H1 (cell line): ENCODE results near the gene PARK7. TPM values are rescaled to one million over a fixed set of nuclear protein-coding genes. Genes with fewer than 3 reads are reported as not detected.

ENCODE experiments used
- CTCF ChIA-PET: fragments of 300-600 bp; sonication (Branson Sonifier 250); formaldehyde crosslinking; loops from one replicate; lab custom pipeline; 2021; ENCODE audit not compliant: partially characterized antibody; lab: Charles Lee
- POLR2A ChIA-PET: fragments of 300-600 bp; sonication (Branson Sonifier 250); formaldehyde crosslinking; loops from one replicate; lab custom pipeline; 2021; ENCODE audit warnings: inconsistent platforms; ENCODE audit not compliant: partially characterized antibody; lab: Charles Lee
- DNase-seq, 2 experiments: peaks; one replicate each; pipeline versions ENCODE4 v3.0.0 to v3.0.0-alpha.2; 2010 to 2022; ENCODE audit warnings: low spot score in 2 of 2, low read depth in 1 of 2, mixed read lengths in 1 of 2
- FAIRE-seq: peaks from 2 replicates; lab custom pipeline; 2011; peaks lifted over from hg19 to GRCh38; lab: Jason Lieb, UNC
- H2AFZ ChIP-seq: 2 replicates; pipeline ENCODE4 v1.8.1; 2012; ENCODE audit warnings: low read length, inconsistent platforms
- H2AK5ac ChIP-seq: 2 replicates; pipeline ENCODE4 v1.6.1; 2013; ENCODE audit warnings: low read depth, low read length
- H2BK120ac ChIP-seq: replicated peaks from 2 replicates; pipeline ENCODE3; 2013; ENCODE audit warnings: low read depth, low read length, inconsistent platforms
- H2BK12ac ChIP-seq: 2 replicates; pipeline ENCODE4 v1.6.1; 2013; ENCODE audit warnings: low read depth, low read length
- H2BK15ac ChIP-seq: 2 replicates; pipeline ENCODE4 v1.6.1; 2013; ENCODE audit warnings: low read length
- H2BK20ac ChIP-seq: 2 replicates; pipeline ENCODE4 v1.6.1; 2013; ENCODE audit warnings: low read length
- H2BK5ac ChIP-seq: 2 replicates; pipeline ENCODE4 v1.6.1; 2013; ENCODE audit warnings: low read depth, low read length
- H3K14ac ChIP-seq: 2 replicates; pipeline ENCODE4 v1.6.1; 2013; ENCODE audit warnings: inconsistent platforms; ENCODE audit not compliant: insufficient read length
- H3K18ac ChIP-seq: 2 replicates; pipeline ENCODE4 v1.6.1; 2013; ENCODE audit warnings: low read length; ENCODE audit errors: extremely low read depth
- H3K23ac ChIP-seq: 2 replicates; pipeline ENCODE4 v1.6.1; 2013; ENCODE audit warnings: inconsistent platforms; ENCODE audit not compliant: insufficient read length
- H3K23me2 ChIP-seq: 2 replicates; pipeline ENCODE4 v1.6.1; 2013; ENCODE audit warnings: low read depth, low read length
- H3K27ac ChIP-seq: 2 replicates; pipeline ENCODE4 v1.6.1; 2011; ENCODE audit warnings: low read depth, low read length, inconsistent platforms
- H3K27me3 ChIP-seq, 4 experiments: replicated peaks in 1 of 4; 1 replicate in 1 of 4; 2 replicates in 3 of 4; pipeline versions ENCODE4 v1.6.1 to v1.8.1; 2011 to 2013; ENCODE audit warnings: low read length in 3 of 4, mild to moderate bottlenecking in 3 of 4, inconsistent platforms in 2 of 4, mixed read lengths in 2 of 4, moderate library complexity in 1 of 4; ENCODE audit not compliant: control insufficient read depth in 3 of 4, insufficient read depth in 3 of 4; ENCODE audit errors: extremely low read depth in 1 of 4
- H3K36me3 ChIP-seq, 4 experiments: 2 replicates each; pipeline versions ENCODE4 v1.6.1 to v1.8.1; 2011 to 2013; ENCODE audit warnings: mild to moderate bottlenecking in 4 of 4, low read length in 3 of 4, moderate library complexity in 2 of 4, control low read depth in 1 of 4, inconsistent platforms in 1 of 4; ENCODE audit not compliant: insufficient read depth in 4 of 4, control insufficient read depth in 2 of 4
- H3K4ac ChIP-seq: replicated peaks from 2 replicates; pipeline ENCODE3; 2013; ENCODE audit warnings: low read length, low read depth, mixed read lengths, inconsistent platforms; ENCODE audit not compliant: insufficient read length
- H3K4me1 ChIP-seq, 4 experiments: replicated peaks in 1 of 4; 1 replicate in 1 of 4; 2 replicates in 3 of 4; pipeline versions ENCODE4 v1.6.1 to v1.8.1; 2011 to 2013; ENCODE audit warnings: low read length in 3 of 4, inconsistent platforms in 2 of 4, mixed read lengths in 1 of 4; ENCODE audit not compliant: insufficient read depth in 4 of 4, control insufficient read depth in 3 of 4
- H3K4me2 ChIP-seq, 2 experiments: 2 replicates each; pipeline versions ENCODE4 v1.6.1 to v1.8.1; 2011 to 2013; ENCODE audit warnings: low read depth in 2 of 2, low read length in 2 of 2, control low read depth in 1 of 2, inconsistent platforms in 1 of 2, mild to moderate bottlenecking in 1 of 2; ENCODE audit not compliant: insufficient read depth in 1 of 2
- H3K4me3 ChIP-seq, 4 experiments: fragments of 200-600, 300-600 bp in 1 of 4; sonication (generic), shearing (Covaris generic), sonication (Bioruptor Twin) in 1 of 4; 2 replicates each; pipeline versions ENCODE4 v1.5.1 to v1.8.1; 2011 to 2016; ENCODE audit warnings: low read length in 4 of 4, low read depth in 3 of 4, control low read depth in 2 of 4, inconsistent platforms in 2 of 4, mild to moderate bottlenecking in 2 of 4, mixed read lengths in 1 of 4, moderate library complexity in 1 of 4; ENCODE audit not compliant: insufficient read depth in 2 of 4; ENCODE audit errors: extremely low read depth in 1 of 4
- H3K56ac ChIP-seq: replicated peaks from 2 replicates; pipeline ENCODE3; 2013; ENCODE audit warnings: low read depth, mild to moderate bottlenecking, mixed read lengths, low read length, inconsistent platforms; ENCODE audit not compliant: insufficient read length
- H3K79me1 ChIP-seq: 2 replicates; pipeline ENCODE4 v1.6.1; 2013; ENCODE audit warnings: low read depth, low read length, control low read depth
- H3K79me2 ChIP-seq, 2 experiments: 2 replicates each; pipeline versions ENCODE4 v1.6.1 to v1.8.1; 2012 to 2013; ENCODE audit warnings: low read length in 2 of 2, mild to moderate bottlenecking in 2 of 2, inconsistent platforms in 1 of 2; ENCODE audit not compliant: insufficient read depth in 2 of 2, control insufficient read depth in 1 of 2
- H3K9ac ChIP-seq, 4 experiments: replicated peaks in 1 of 4; 1 replicate in 1 of 4; 2 replicates in 3 of 4; pipeline versions ENCODE4 v1.6.1 to v1.8.1; 2011 to 2013; ENCODE audit warnings: low read depth in 3 of 4, low read length in 3 of 4, control low read depth in 2 of 4, mild to moderate bottlenecking in 2 of 4, moderate library complexity in 2 of 4, inconsistent platforms in 1 of 4; ENCODE audit errors: extremely low read depth in 1 of 4
- H3K9me3 ChIP-seq, 2 experiments: 2 replicates each; pipeline versions ENCODE4 v1.6.1 to v1.8.1; 2012 to 2013; ENCODE audit warnings: mild to moderate bottlenecking in 2 of 2, moderate library complexity in 2 of 2, control low read depth in 1 of 2, inconsistent platforms in 1 of 2, low read depth in 1 of 2, low read length in 1 of 2, mixed read lengths in 1 of 2; ENCODE audit not compliant: insufficient read depth in 2 of 2
- H4K20me1 ChIP-seq, 2 experiments: replicated peaks in 1 of 2; 2 replicates each; pipeline versions ENCODE3 to v1.8.1; 2011 to 2013; ENCODE audit warnings: inconsistent platforms in 2 of 2, low read length in 2 of 2, mild to moderate bottlenecking in 1 of 2; ENCODE audit not compliant: insufficient read depth in 2 of 2, control insufficient read depth in 1 of 2
- H4K5ac ChIP-seq: 2 replicates; pipeline ENCODE4 v1.6.1; 2013; ENCODE audit warnings: low read length, low read depth, mixed read lengths, inconsistent platforms; ENCODE audit not compliant: insufficient read length
- H4K8ac ChIP-seq: 2 replicates; pipeline ENCODE4 v1.8.0; 2013; ENCODE audit warnings: mild to moderate bottlenecking, moderate library complexity, low read length, inconsistent platforms; ENCODE audit not compliant: insufficient read depth; ENCODE audit errors: extremely low read depth
- H4K91ac ChIP-seq: replicated peaks from 2 replicates; pipeline ENCODE3; 2013; ENCODE audit warnings: low read length, mixed read lengths, inconsistent platforms; ENCODE audit not compliant: insufficient read length
- CBX5 ChIP-seq: fragments of 300-800, 300-1000 bp; sonication (generic); IDR thresholded peaks from 2 replicates; pipeline ENCODE4 v1.7.1; 2016; ENCODE audit warnings: antibody characterized with exemption, low read length, low read depth
- CEBPB ChIP-seq: IDR thresholded peaks from 2 replicates; pipeline ENCODE4 v1.6.1; 2012; ENCODE audit warnings: low read depth, low read length
- CHD2 ChIP-seq: IDR thresholded peaks from 2 replicates; pipeline ENCODE4 v1.6.1; 2012; ENCODE audit warnings: low read length, improper control_type of control experiment
- EP300 ChIP-seq, 2 experiments: IDR thresholded peaks; 1 replicate in 1 of 2; 2 replicates in 1 of 2; pipeline ENCODE4 v1.6.1; 2011 to 2012; ENCODE audit warnings: low read depth in 2 of 2, low read length in 2 of 2, mild to moderate bottlenecking in 2 of 2, borderline replicate concordance in 1 of 2, inconsistent platforms in 1 of 2, moderate library complexity in 1 of 2
- JUND ChIP-seq: IDR thresholded peaks from 2 replicates; pipeline ENCODE4 v1.6.1; 2011; ENCODE audit warnings: mild to moderate bottlenecking, improper control_type of control experiment, low read length
- MAFK ChIP-seq: IDR thresholded peaks from 2 replicates; pipeline ENCODE4 v1.6.1; 2012; ENCODE audit warnings: low read depth, mild to moderate bottlenecking, improper control_type of control experiment, low read length
- POLR2AphosphoS5 ChIP-seq: IDR thresholded peaks from 2 replicates; pipeline ENCODE4 v1.6.1; 2011; ENCODE audit warnings: low read depth, low read length
- RNF2 ChIP-seq: fragments of 200-900, 300-1000 bp; sonication (generic); IDR thresholded peaks from 2 replicates; pipeline ENCODE4 v1.7.1; 2016; ENCODE audit warnings: borderline replicate concordance, low read depth, mild to moderate bottlenecking, antibody characterized with exemption, low read length; ENCODE audit not compliant: poor library complexity, severe bottlenecking; ENCODE audit errors: missing control alignments
- WGBS, 2 experiments: shearing (Covaris generic) in 1 of 2; methylation state at CpG; one replicate each; pipeline versions ENCODE4 v1.1.6 to v1.1.7; 2013 to 2015; ENCODE audit warnings: low lambda C conversion rate in 2 of 2, mixed read lengths in 2 of 2, inconsistent platforms in 1 of 2, low coverage in 1 of 2, missing lambda C conversion rate in 1 of 2; ENCODE audit not compliant: insufficient replicate concordance in 2 of 2, insufficient coverage in 1 of 2, insufficient read length in 1 of 2; ENCODE audit errors: extremely low coverage in 1 of 2, missing lambda C conversion rate in 1 of 2; 5-methylcytosine and 5-hydroxymethylcytosine counted together
- polyA plus RNA-seq, 7 experiments: library from polyadenylated mRNA; depleted of rRNA in 3 of 7; stranded (reverse) in 5 of 7; unstranded in 2 of 7; fragments of >200 nt in 5 of 7; fragments of 200-250 nt in 2 of 7; gene quantifications; 1 replicate in 5 of 7; 2 replicates in 1 of 7; 4 replicates in 1 of 7; pipeline versions ENCODE4 v1.2.1 to v1.2.3, GENCODE V29; 2011 to 2013; ENCODE audit warnings: missing spikeins in 2 of 7, mixed read lengths in 2 of 7
- total RNA-seq: library from RNA; stranded (reverse); fragmentation: NEBNext Ultra II Directional; extraction: Animal tissue kit (Norgen Biotek cat#: 25700); gene quantifications from 2 replicates; pipeline ENCODE4 v1.2.1, GENCODE V29; 2021

PARK7 gene
- total and polyA plus RNA-seq, 2 of the 8 experiments (the other 6 are each of a cell fraction or from before 2014, with no cell fraction given), result 206 to 383 TPM

GRCh38 chr1:7985851-7986612 is 24.5 kb downstream of the PARK7 start:
- CTCF ChIA-PET, result interaction anchor here (2.6 to 16.4 kb wide), 3 partner anchors 11 to 326 kb away, joined by 13 to 249 read pairs (median 100); no protein-coding TSS in a partner anchor
- no peak overlapping the region for H3K27ac ChIP-seq
- H3K4me2 ChIP-seq, result no peak overlapping the region
- no peak overlapping the region for H2AFZ ChIP-seq
- POLR2A ChIA-PET, result interaction anchor here (1.3 to 1.4 kb wide), 3 partner anchors 13 to 26 kb away, joined by 3 to 4 read pairs (median 4); no protein-coding TSS in a partner anchor
- H3K79me1 ChIP-seq, result peaks cover 8% of the 10 kb centered on the region; the same call in 1 of the 2 replicates
- TF ChIP-seq POLR2AphosphoS5, result 0 out of 2 replicates have a peak, but pooled peaks have one; percentile 20
- TF ChIP-seq CBX5, result no peak
- no peak for TF ChIP-seq CHD2
- TF ChIP-seq MAFK, result no peak
- TF ChIP-seq EP300 (IDR thresholded peaks at IDR 0.05; ENCODE audit: borderline replicate concordance in 1 of 2, low read depth in 2 of 2, low read length in 2 of 2), result no peak
- TF ChIP-seq RNF2, result no peak
- no peak for TF ChIP-seq JUND
- no peak for TF ChIP-seq CEBPB
- no peak overlapping the region for H3K4me3 ChIP-seq
- no peak overlapping the region for H2AK5ac ChIP-seq
- H2BK5ac ChIP-seq, result no peak overlapping the region
- H3K4ac ChIP-seq, result no peak overlapping the region
- H2BK120ac ChIP-seq, result no peak overlapping the region
- H3K9me3 ChIP-seq, result no peaks in the 10 kb centered on the region
- FAIRE-seq, result no peak
- H2BK12ac ChIP-seq, result no peak overlapping the region
- H2BK15ac ChIP-seq, result no peak overlapping the region
- 89% methylated on average over 15 of the region's 15 CpGs; no CpG with 5 or more reads in 1 of the 2 experiments for WGBS, 2 experiments
- peaks cover 13 to 50% (median 29%) of the 10 kb centered on the region in 4 experiments for H3K36me3 ChIP-seq
- H3K27me3 ChIP-seq, result no peaks in the 10 kb centered on the region
- peaks cover 0 to 3% (median 1%) of the 10 kb centered on the region in 4 experiments; a peak in 1 of 7 replicates for H3K4me1 ChIP-seq
- no peak overlapping the region for H3K23ac ChIP-seq
- H3K23me2 ChIP-seq, result peaks cover 7% of the 10 kb centered on the region; the same call in 1 of the 2 replicates
- no peak overlapping the region for H3K14ac ChIP-seq
- no peak overlapping the region for H4K5ac ChIP-seq
- peaks cover 0 to 6% of the 10 kb centered on the region in 2 experiments for H4K20me1 ChIP-seq
- no peak overlapping the region for H2BK20ac ChIP-seq
- H3K18ac ChIP-seq, result no peak overlapping the region
- H4K8ac ChIP-seq, result no peak overlapping the region
- H3K56ac ChIP-seq, result no peak overlapping the region
- DNase-seq, result no peak
- H3K9ac ChIP-seq, result no peak overlapping the region
- H3K79me2 ChIP-seq, result no peaks in the 10 kb centered on the region
- H4K91ac ChIP-seq, result no peak overlapping the region
